GM13976 (cell line): ENCODE results near the gene TBC1D21.
A peak's percentile ranks its signal among the peaks of the same experiment; 100 is the strongest.

Source experiments
- DNase-seq: peaks from one replicate; pipeline ENCODE4 v3.0.0; 2012; ENCODE audit warnings: low spot score
- in situ Hi-C: fragments of 300-500 bp; cut with MboI; formaldehyde crosslinking; loops from one replicate; pipeline ENCODE4 v1.12.0; 2022; ENCODE audit warnings: low sequenced_read_pairs, mixed read lengths, inconsistent platforms; ENCODE audit not compliant: unreplicated experiment
- TF ChIP-seq, protein P1 (sequence below): IDR thresholded peaks from 2 replicates; pipeline ENCODE4 v1.5.1; 2012; ENCODE audit warnings: borderline replicate concordance, mild to moderate bottlenecking; ENCODE audit not compliant: insufficient read depth; ENCODE audit errors: extremely low read depth, missing control alignments, control extremely low read depth

Gene TBC1D21

DNA sequence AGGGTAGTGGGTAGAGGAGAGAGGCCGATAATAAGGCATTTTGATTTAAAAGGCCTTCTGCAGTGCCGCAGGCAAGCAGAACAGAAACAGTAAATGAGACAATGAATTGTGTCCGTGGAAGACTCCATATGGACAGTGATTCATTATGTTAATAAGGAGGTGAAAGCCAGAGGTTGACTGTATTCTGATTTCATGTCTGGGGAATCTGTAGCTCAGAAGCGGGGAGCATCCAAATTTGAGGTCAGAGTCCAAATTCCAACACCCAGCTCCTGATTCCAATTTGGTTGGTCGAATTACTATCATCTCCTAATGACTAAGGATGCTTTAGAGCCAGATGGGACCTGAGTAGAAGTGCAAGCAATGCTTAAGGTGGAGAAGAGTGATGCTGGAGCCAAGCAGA is 1.0 kb upstream of the TBC1D21 start:
- in situ Hi-C loops: no loop called here
- DNase-seq: no peak
- TF ChIP-seq, protein P1, sequence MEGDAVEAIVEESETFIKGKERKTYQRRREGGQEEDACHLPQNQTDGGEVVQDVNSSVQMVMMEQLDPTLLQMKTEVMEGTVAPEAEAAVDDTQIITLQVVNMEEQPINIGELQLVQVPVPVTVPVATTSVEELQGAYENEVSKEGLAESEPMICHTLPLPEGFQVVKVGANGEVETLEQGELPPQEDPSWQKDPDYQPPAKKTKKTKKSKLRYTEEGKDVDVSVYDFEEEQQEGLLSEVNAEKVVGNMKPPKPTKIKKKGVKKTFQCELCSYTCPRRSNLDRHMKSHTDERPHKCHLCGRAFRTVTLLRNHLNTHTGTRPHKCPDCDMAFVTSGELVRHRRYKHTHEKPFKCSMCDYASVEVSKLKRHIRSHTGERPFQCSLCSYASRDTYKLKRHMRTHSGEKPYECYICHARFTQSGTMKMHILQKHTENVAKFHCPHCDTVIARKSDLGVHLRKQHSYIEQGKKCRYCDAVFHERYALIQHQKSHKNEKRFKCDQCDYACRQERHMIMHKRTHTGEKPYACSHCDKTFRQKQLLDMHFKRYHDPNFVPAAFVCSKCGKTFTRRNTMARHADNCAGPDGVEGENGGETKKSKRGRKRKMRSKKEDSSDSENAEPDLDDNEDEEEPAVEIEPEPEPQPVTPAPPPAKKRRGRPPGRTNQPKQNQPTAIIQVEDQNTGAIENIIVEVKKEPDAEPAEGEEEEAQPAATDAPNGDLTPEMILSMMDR: no peak

- DNase-seq: peak; percentile 58
- in situ Hi-C loops: no loop called here
- TF ChIP-seq, protein P1: peak; percentile 49
These were observed 636 bp downstream of the TBC1D21 start for GRCh38 chr15:73873889-73874511.

GRCh38 chr15:73879426-73879825 is 6.1 kb downstream of the TBC1D21 start:
- TF ChIP-seq, protein P1: no peak
- in situ Hi-C loops: no loop called here

DNA sequence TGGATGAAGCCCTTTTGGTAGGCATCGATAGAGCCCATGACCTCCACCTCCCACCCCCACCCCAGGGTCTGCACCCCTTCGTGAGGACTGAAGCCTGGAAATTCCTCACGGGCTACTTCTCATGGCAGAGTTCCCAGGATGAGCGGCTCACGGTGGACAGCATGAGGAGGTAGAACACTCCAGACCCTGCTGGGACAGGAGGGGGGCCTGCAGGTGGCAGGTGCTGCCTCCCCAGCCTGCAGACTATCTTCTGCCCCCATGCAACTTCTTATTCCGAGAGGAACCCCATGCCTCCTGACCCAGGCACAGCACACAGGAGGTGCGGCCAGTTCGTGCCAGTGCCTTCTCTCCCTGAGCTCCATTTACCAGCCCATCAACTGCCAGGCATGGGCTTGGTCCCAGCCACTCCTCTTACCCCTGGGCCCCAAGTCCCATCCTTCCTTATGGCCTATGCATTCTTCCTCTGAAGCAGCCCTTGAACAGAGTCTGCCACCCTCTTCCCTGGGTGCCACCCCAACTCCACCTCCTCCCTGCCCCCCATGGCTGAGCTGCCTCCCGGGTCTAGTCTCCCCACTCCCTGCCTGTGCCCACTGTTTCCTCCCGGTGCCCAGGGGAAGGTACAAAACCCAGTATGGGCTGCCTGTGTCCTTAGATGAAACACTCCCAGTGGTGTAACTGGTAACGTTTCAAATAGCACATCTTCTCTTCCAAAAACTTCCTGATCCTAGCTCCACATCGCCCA is 8.4 kb downstream of the TBC1D21 start:
- in situ Hi-C loops: no loop called here
- DNase-seq: no peak
- TF ChIP-seq, protein P1: no peak

More at GRCh38 chr15:73879426-73879825, 6.1 kb downstream of the TBC1D21 start:
- DNase-seq: no peak

- TF ChIP-seq, protein P1: no peak
- in situ Hi-C loops: no loop called here
- DNase-seq: no peak
These were observed 9.5 kb downstream of the TBC1D21 start for GRCh38 chr15:73882761-73883419.

GRCh38 chr15:73884159-73884558 is 10.8 kb downstream of the TBC1D21 start:
- TF ChIP-seq, protein P1: no peak
- in situ Hi-C loops: no loop called here
- no peak for DNase-seq
